ENCODE results near the gene RBM18.

DNA sequence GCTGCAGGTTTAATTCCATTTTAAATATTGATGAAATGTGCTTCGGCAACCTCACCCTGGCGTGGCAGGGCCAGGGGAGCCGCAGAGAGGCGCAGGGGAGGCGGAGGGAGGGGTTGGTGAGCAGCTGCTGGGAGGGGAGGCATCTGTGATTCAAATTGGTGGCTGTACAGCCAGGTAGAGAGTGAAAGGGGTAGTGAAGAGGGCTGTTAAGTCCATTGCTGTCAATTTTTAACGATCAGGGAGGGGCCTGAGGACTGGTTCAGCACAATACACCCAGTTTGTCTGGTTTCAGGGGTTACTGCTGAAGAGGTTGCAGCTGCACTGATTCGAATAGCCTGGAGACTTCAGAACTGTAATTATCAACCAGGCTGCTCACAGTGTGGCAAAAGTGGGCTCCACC is 67.2 kb downstream of the RBM18 start:
- TF ChIP-seq, protein P1, sequence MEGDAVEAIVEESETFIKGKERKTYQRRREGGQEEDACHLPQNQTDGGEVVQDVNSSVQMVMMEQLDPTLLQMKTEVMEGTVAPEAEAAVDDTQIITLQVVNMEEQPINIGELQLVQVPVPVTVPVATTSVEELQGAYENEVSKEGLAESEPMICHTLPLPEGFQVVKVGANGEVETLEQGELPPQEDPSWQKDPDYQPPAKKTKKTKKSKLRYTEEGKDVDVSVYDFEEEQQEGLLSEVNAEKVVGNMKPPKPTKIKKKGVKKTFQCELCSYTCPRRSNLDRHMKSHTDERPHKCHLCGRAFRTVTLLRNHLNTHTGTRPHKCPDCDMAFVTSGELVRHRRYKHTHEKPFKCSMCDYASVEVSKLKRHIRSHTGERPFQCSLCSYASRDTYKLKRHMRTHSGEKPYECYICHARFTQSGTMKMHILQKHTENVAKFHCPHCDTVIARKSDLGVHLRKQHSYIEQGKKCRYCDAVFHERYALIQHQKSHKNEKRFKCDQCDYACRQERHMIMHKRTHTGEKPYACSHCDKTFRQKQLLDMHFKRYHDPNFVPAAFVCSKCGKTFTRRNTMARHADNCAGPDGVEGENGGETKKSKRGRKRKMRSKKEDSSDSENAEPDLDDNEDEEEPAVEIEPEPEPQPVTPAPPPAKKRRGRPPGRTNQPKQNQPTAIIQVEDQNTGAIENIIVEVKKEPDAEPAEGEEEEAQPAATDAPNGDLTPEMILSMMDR (conservative IDR thresholded peaks at IDR 0.05 in 1 of 2, IDR thresholded peaks at IDR 0.05 in 1 of 2; ENCODE audit: low read depth in 1 of 2, low read length in 2 of 2) = no peak
- TF ChIP-seq EZH2 (IDR thresholded peaks at IDR 0.05; ENCODE audit: low read length, missing control alignments) = no peak
